ENCODE data around the gene DISP3. TPM values are rescaled to one million over a fixed set of nuclear protein-coding genes. Genes with fewer than 3 reads are reported as not detected.

The DISP3 gene
- polyA plus RNA-seq, 1 of the 3 experiments (the other 2 are of a cell fraction) = 0.08 TPM

DNA sequence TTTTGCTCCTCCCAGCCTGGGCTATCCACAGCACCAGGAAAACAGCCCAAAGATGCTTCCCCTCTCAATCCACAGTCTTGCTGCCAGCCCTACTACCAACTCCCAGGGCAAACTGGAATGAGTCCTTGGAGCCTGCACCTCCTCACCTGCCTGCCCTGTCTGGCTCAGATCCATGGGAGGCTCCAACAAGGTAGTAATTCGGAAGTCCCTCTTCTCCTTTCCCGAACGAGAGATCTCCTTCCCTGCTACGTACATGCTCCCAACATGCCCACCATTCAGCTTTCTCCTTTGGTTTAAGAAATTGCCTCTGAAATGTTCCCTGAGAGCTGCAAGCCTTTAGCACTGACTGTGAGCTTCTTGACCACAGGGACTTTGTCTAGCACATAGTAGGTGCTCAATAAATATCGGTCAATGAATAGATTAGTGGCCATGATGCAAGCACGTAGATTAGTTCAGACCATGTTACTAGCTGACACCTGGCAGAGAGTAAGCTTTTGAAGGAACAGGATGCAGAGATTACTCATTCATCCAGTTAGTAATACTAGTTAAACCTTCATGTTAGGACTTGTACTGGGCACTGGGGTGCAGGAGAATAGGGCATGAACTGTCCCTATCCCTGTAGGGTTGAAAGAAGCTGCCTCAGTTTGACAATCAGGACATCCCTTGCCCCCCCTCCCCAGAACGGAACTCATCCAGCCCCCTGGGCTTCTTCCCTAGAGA lies 80.1 kb downstream of the DISP3 start:
- H3K27ac ChIP-seq (ENCODE audit: low read depth in 2 of 2, low read length in 1 of 2) = no peak overlapping the region
- no peak overlapping the region for H2AFZ ChIP-seq (ENCODE audit: low read depth)
- H4K20me1 ChIP-seq (ENCODE audit: insufficient read depth) = no peaks in the 10 kb centered on the region
- no peaks in the 10 kb centered on the region for H3K9me2 ChIP-seq
- no peaks in the 10 kb centered on the region for H3K79me2 ChIP-seq (ENCODE audit: insufficient read depth)
- no peaks in the 10 kb centered on the region for H3K9me3 ChIP-seq
- H3K9ac ChIP-seq = no peak overlapping the region
- H3K4me2 ChIP-seq = no peak overlapping the region
- no peaks in the 10 kb centered on the region for H3K36me3 ChIP-seq (replicated peaks in 1 of 2; ENCODE audit: control insufficient read depth in 1 of 2, insufficient read depth in 2 of 2, low read length in 1 of 2)
- WGBS (ENCODE audit: low lambda C conversion rate) = 41% methylated on average over 7 of the region's 7 CpGs
- H3K4me1 ChIP-seq (ENCODE audit: control insufficient read depth in 1 of 2, insufficient read depth in 2 of 2, low read depth in 1 of 2, low read length in 1 of 2) = peaks cover 0 to 18% of the 10 kb centered on the region in 2 experiments; a peak in 2 of 4 replicates
- POLR2A ChIA-PET = no interaction called here
- no peaks in the 10 kb centered on the region for H3F3A ChIP-seq (replicated peaks; ENCODE audit: insufficient read depth)
- TF ChIP-seq, protein P1, sequence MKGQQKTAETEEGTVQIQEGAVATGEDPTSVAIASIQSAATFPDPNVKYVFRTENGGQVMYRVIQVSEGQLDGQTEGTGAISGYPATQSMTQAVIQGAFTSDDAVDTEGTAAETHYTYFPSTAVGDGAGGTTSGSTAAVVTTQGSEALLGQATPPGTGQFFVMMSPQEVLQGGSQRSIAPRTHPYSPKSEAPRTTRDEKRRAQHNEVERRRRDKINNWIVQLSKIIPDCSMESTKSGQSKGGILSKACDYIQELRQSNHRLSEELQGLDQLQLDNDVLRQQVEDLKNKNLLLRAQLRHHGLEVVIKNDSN (IDR thresholded peaks at IDR 0.05; ENCODE audit: borderline replicate concordance, low read depth) = no peak
- no peak for TF ChIP-seq NFIC (IDR thresholded peaks at IDR 0.05; ENCODE audit: borderline replicate concordance)
- no peak for TF ChIP-seq FOXM1 (IDR thresholded peaks at IDR 0.05; ENCODE audit: low read depth)
- no peak for TF ChIP-seq SIN3A (IDR thresholded peaks at IDR 0.05; ENCODE audit: borderline replicate concordance, low read depth, low read length)
- TF ChIP-seq TEAD4 (IDR thresholded peaks at IDR 0.05; ENCODE audit: borderline replicate concordance, insufficient read depth) = no peak
- no peak for TF ChIP-seq YY1 (IDR thresholded peaks at IDR 0.05; ENCODE audit: low read depth)
- no peak for TF ChIP-seq TAF1 (IDR thresholded peaks at IDR 0.05; ENCODE audit: borderline replicate concordance, low read depth, low read length)
- TF ChIP-seq, protein P2, sequence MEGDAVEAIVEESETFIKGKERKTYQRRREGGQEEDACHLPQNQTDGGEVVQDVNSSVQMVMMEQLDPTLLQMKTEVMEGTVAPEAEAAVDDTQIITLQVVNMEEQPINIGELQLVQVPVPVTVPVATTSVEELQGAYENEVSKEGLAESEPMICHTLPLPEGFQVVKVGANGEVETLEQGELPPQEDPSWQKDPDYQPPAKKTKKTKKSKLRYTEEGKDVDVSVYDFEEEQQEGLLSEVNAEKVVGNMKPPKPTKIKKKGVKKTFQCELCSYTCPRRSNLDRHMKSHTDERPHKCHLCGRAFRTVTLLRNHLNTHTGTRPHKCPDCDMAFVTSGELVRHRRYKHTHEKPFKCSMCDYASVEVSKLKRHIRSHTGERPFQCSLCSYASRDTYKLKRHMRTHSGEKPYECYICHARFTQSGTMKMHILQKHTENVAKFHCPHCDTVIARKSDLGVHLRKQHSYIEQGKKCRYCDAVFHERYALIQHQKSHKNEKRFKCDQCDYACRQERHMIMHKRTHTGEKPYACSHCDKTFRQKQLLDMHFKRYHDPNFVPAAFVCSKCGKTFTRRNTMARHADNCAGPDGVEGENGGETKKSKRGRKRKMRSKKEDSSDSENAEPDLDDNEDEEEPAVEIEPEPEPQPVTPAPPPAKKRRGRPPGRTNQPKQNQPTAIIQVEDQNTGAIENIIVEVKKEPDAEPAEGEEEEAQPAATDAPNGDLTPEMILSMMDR (IDR thresholded peaks at IDR 0.05) = no peak
- TF ChIP-seq RXRA (IDR thresholded peaks at IDR 0.05; ENCODE audit: borderline replicate concordance, low read depth) = no peak
- TF ChIP-seq FOXJ3 (CRISPR knock-in tag; IDR thresholded peaks at IDR 0.05) = no peak
- TF ChIP-seq NRF1 (IDR thresholded peaks at IDR 0.05; ENCODE audit: low read depth, low read length) = no peak
- TF ChIP-seq RFX5 (IDR thresholded peaks at IDR 0.05; ENCODE audit: low read length) = no peak
- TF ChIP-seq, protein P3, sequence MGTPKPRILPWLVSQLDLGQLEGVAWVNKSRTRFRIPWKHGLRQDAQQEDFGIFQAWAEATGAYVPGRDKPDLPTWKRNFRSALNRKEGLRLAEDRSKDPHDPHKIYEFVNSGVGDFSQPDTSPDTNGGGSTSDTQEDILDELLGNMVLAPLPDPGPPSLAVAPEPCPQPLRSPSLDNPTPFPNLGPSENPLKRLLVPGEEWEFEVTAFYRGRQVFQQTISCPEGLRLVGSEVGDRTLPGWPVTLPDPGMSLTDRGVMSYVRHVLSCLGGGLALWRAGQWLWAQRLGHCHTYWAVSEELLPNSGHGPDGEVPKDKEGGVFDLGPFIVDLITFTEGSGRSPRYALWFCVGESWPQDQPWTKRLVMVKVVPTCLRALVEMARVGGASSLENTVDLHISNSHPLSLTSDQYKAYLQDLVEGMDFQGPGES (IDR thresholded peaks at IDR 0.05; ENCODE audit: low read depth, low read length) = no peak
- TF ChIP-seq ELF1 (IDR thresholded peaks at IDR 0.05) = no peak
- no peak for DNase-seq
- CTCF ChIA-PET = interaction anchor here (1.1 to 1.7 kb wide), 3 partner anchors 13 to 80 kb away, joined by 3 to 5 read pairs (median 4); partner anchors contain the start of gene DISP3
- H3K4me3 ChIP-seq (ENCODE audit: low read depth in 2 of 2, low read length in 1 of 2) = no peak overlapping the region
- no peaks in the 10 kb centered on the region; the same call in 1 of the 2 replicates for H3K27me3 ChIP-seq (ENCODE audit: insufficient read depth)
